OCI-LY7 (cell line): Measurements from ENCODE around the gene DAB2IP. TPM values are rescaled to one million over a fixed set of nuclear protein-coding genes. Genes with fewer than 3 reads are reported as not detected.
"Not testable (repeated sequence)": the region's sequence is repeated elsewhere in the genome, so short reads cannot be mapped to it uniquely, and the experiment has no call there.

ENCODE experiments used
- BruUV-seq: library from RNA; stranded (reverse); fragments of 400-500 nt; replicated peaks from 2 replicates; lab custom pipeline; 2021; lab: Mats Ljungman, UMichigan
- CTCF ChIA-PET: fragments of 300-600 bp; sonication (Branson Sonifier 250); formaldehyde crosslinking; loops from one replicate; lab custom pipeline; 2022; ENCODE audit warnings: antibody characterized with exemption; ENCODE audit not compliant: unreplicated experiment; lab: Charles Lee
- POLR2A ChIA-PET: fragments of 300-600 bp; sonication (Branson Sonifier 250); formaldehyde crosslinking; loops from one replicate; lab custom pipeline; 2022; ENCODE audit warnings: antibody characterized with exemption; lab: Charles Lee
- DNase-seq: peaks from one replicate; pipeline ENCODE4 v3.0.0-alpha.2; 2015; ENCODE audit warnings: low spot score
- H2AFZ ChIP-seq: fragments of 200-600 bp; sonication (generic), shearing (Covaris generic); 2 replicates; pipeline ENCODE4 v1.6.1; 2014; ENCODE audit warnings: mild to moderate bottlenecking, antibody characterized with exemption, low read length, moderate library complexity
- H3K27ac ChIP-seq: fragments of 200-600 bp; sonication (generic); 2 replicates; pipeline ENCODE4 v1.5.1; 2014; ENCODE audit warnings: mixed run types, low read depth, mild to moderate bottlenecking, moderate library complexity, low read length, inconsistent platforms; ENCODE audit not compliant: poor library complexity, severe bottlenecking
- H3K36me3 ChIP-seq: fragments of 200-600 bp; sonication (generic); 2 replicates; pipeline ENCODE4 v1.6.1; 2014; ENCODE audit warnings: mild to moderate bottlenecking, antibody characterized with exemption, low read length, moderate library complexity, mixed read lengths; ENCODE audit not compliant: insufficient read depth
- H3K4me1 ChIP-seq: fragments of 200-600 bp; sonication (generic); 2 replicates; pipeline ENCODE4 v1.5.1; 2014; ENCODE audit warnings: mild to moderate bottlenecking, low read length; ENCODE audit not compliant: insufficient read depth, poor library complexity, severe bottlenecking
- H3K4me2 ChIP-seq: fragments of 200-600 bp; sonication (generic); 2 replicates; pipeline ENCODE4 v1.6.1; 2014; ENCODE audit warnings: mild to moderate bottlenecking, low read length
- H3K4me3 ChIP-seq: fragments of 200-600 bp; sonication (generic); 2 replicates; pipeline ENCODE4 v1.5.1; 2014; ENCODE audit warnings: mild to moderate bottlenecking, low read depth, low read length; ENCODE audit not compliant: poor library complexity, severe bottlenecking
- H3K79me2 ChIP-seq: fragments of 200-600 bp; sonication (generic); 2 replicates; pipeline ENCODE4 v1.6.1; 2016; ENCODE audit warnings: low read depth, mild to moderate bottlenecking, low read length, moderate library complexity, mixed read lengths; ENCODE audit not compliant: insufficient read depth
- H3K9me2 ChIP-seq: fragments of 200-600 bp; sonication (generic); 2 replicates; pipeline ENCODE4 v1.6.1; 2016; ENCODE audit warnings: mild to moderate bottlenecking, low read length, mixed read lengths; ENCODE audit not compliant: insufficient read depth
- H3K9me3 ChIP-seq: fragments of 200-600 bp; sonication (generic); 2 replicates; pipeline ENCODE4 v1.6.1; 2014; ENCODE audit warnings: mild to moderate bottlenecking, mixed run types, low read length, mixed read lengths
- H4K20me1 ChIP-seq: fragments of 200-600 bp; sonication (generic); 2 replicates; pipeline ENCODE4 v1.6.1; 2014; ENCODE audit warnings: mild to moderate bottlenecking, antibody characterized with exemption, low read length, moderate library complexity, mixed read lengths; ENCODE audit not compliant: insufficient read depth
- EZH2phosphoT487 ChIP-seq: fragments of 200-600 bp; sonication (generic); IDR thresholded peaks from 2 replicates; pipeline ENCODE4 v1.6.1; 2018; ENCODE audit warnings: low read depth, borderline replicate concordance, mild to moderate bottlenecking, mixed run types, antibody characterized with exemption, low read length, moderate library complexity, mixed read lengths
- intact Hi-C: fragments of 100-400 bp; cut with micrococcal nuclease; formaldehyde crosslinking; loops from one replicate; pipeline ENCODE4 v1.10.0; 2022; ENCODE audit not compliant: unreplicated experiment
- total RNA-seq, 2 experiments: library from RNA; depleted of rRNA in 1 of 2; stranded (reverse); fragments of >200 nt in 1 of 2; shearing (Covaris generic) in 1 of 2; gene quantifications; 2 replicates each; pipeline ENCODE4 v1.2.3, GENCODE V29; 2014 to 2022
- TF ChIP-seq, protein P1 (sequence below): fragments of 200-600 bp; sonication (generic); conservative IDR thresholded peaks from 2 replicates; pipeline ENCODE4 v1.5.1; 2014; ENCODE audit warnings: mild to moderate bottlenecking, antibody characterized with exemption, low read length, moderate library complexity, mixed read lengths

Gene DAB2IP
- total RNA-seq, 2 experiments from 2014 or later, result 3.9 to 11.1 TPM

DNA sequence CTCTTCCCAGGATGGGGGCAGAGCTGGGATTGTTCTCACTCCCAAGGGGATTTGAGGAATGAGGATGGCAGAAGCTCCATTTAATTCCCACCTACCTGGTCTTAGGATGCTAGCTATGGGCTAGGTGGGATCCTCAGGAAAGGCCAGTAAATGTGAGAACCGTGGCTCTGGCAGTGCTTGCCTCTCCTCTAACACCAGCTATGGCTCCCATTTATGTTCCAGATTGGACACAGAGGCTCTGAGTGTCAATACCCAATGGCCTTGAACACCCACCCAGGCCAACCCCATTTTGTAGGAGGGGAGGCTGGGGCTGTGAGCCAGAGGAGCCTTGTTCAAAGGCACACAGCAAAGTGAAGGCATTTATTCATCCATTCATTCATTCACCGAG, 10.2 kb upstream of the DAB2IP start:
- TF ChIP-seq, protein P1, sequence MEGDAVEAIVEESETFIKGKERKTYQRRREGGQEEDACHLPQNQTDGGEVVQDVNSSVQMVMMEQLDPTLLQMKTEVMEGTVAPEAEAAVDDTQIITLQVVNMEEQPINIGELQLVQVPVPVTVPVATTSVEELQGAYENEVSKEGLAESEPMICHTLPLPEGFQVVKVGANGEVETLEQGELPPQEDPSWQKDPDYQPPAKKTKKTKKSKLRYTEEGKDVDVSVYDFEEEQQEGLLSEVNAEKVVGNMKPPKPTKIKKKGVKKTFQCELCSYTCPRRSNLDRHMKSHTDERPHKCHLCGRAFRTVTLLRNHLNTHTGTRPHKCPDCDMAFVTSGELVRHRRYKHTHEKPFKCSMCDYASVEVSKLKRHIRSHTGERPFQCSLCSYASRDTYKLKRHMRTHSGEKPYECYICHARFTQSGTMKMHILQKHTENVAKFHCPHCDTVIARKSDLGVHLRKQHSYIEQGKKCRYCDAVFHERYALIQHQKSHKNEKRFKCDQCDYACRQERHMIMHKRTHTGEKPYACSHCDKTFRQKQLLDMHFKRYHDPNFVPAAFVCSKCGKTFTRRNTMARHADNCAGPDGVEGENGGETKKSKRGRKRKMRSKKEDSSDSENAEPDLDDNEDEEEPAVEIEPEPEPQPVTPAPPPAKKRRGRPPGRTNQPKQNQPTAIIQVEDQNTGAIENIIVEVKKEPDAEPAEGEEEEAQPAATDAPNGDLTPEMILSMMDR, result no peak
- TF ChIP-seq EZH2phosphoT487, result no peak
- H3K79me2 ChIP-seq, result no peaks in the 10 kb centered on the region
- BruUV-seq, result no TSS peak
- intact Hi-C loops, result loop anchor here (5.0 kb wide), 1 partner anchor 41 kb away; no protein-coding TSS in a partner anchor
- no peaks in the 10 kb centered on the region for H4K20me1 ChIP-seq
- no peak overlapping the region for H3K4me2 ChIP-seq
- no peaks in the 10 kb centered on the region for H3K9me2 ChIP-seq
- POLR2A ChIA-PET, result no interaction called here
- no peaks in the 10 kb centered on the region for H3K9me3 ChIP-seq
- no peaks in the 10 kb centered on the region for H3K36me3 ChIP-seq
- no peak overlapping the region for H2AFZ ChIP-seq
- H3K4me3 ChIP-seq, result no peak overlapping the region
- no peak overlapping the region for H3K27ac ChIP-seq
- H3K4me1 ChIP-seq, result peaks cover 11% of the 10 kb centered on the region
- no peak for DNase-seq
- CTCF ChIA-PET, result no interaction called here

DNA sequence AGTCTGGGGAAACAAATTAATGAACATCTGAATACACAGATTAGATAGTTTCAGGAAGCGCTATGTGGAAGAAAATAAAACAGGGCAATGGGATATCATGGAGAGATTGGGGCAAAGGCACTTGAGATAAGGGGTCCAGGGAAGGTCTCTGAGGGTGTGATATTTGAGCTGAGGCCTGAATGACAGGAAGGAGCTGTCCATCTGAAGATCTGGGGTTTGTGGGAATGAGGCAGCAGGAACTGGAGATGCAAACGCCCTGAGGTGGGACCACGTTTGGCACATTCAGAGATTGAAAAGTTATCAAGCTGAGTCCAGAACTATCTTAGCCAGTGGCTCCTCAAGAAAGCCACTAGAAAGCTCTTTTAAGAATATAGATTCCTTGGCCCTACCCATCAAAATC, 8.7 kb upstream of the DAB2IP start:
- H3K9me2 ChIP-seq, result no peaks in the 10 kb centered on the region
- H4K20me1 ChIP-seq, result no peaks in the 10 kb centered on the region
- H3K36me3 ChIP-seq, result no peaks in the 10 kb centered on the region
- no peaks in the 10 kb centered on the region for H3K9me3 ChIP-seq
- ChIA-PET POLR2A (interaction anchor here (0.6 kb wide), 1 partner anchor 238 kb away, joined by 3 read pairs; no protein-coding TSS in a partner anchor), CTCF (no interaction called here)
- H2AFZ ChIP-seq, result no peak overlapping the region
- H3K4me3 ChIP-seq, result no peak overlapping the region
- no peak overlapping the region for H3K4me2 ChIP-seq
- BruUV-seq, result no TSS peak
- no peak for DNase-seq
- intact Hi-C loops, result loop anchor here (5.0 kb wide), 1 partner anchor 40 kb away; no protein-coding TSS in a partner anchor
- no peaks in the 10 kb centered on the region for H3K79me2 ChIP-seq
- TF ChIP-seq EZH2phosphoT487, result no peak
- TF ChIP-seq, protein P1, result no peak
- no peak overlapping the region for H3K27ac ChIP-seq
- H3K4me1 ChIP-seq, result peaks cover 11% of the 10 kb centered on the region

DNA sequence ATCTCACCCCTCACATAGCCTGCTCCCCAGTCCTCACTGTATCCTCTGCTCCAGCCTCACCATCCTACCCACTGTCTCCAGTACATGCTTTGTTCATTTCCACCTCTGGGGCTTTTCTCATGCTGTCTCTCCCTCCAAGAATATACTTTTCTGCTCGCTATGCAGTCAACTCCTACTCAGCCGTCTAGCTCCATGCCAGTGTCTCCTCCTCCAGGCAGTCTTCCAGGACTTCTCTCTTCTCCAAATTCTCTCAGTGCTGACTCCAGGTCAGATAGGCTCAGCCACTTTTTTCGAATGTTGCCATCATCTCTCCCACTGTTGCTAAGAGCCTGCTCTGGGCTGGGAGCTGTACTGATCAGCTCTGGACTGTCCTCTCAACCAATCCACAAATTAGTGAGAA, 8.0 kb upstream of the DAB2IP start:
- Histone ChIP-seq H3K4me1 (peaks cover 11% of the 10 kb centered on the region), H3K9me2 (no peaks in the 10 kb centered on the region), H3K4me3 (no peak overlapping the region), H3K36me3 (no peaks in the 10 kb centered on the region), H4K20me1 (no peaks in the 10 kb centered on the region), H3K4me2 (no peak overlapping the region), H3K9me3 (no peaks in the 10 kb centered on the region), H2AFZ (no peak overlapping the region), H3K79me2 (no peaks in the 10 kb centered on the region), H3K27ac (no peak overlapping the region)
- POLR2A ChIA-PET, result no interaction called here
- TF ChIP-seq, protein P1, result no peak
- TF ChIP-seq EZH2phosphoT487, result no peak
- no peak for DNase-seq
- CTCF ChIA-PET, result no interaction called here
- no TSS peak for BruUV-seq
- intact Hi-C loops, result loop anchor here (5.0 kb wide), 1 partner anchor 39 kb away; no protein-coding TSS in a partner anchor

DNA sequence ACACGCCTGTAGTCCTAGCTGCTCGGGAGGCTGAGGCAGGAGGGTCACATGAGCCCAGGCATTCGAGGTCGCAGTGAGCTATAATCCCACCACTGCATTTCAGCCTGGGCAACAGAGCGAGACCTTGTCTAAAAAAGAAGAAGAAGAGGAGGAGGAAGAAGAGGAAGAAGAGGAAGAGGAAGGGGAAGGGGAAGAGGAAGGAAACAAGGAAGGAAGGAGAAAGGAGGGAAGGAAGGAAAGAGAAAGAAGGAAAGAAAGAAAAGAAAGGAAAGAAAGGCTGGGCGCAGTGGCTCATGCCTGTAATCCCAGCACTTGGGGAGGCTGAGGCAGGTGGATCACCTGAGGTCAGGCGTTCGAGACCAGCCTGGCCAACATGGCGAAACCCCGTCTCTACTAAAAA, 7.4 kb upstream of the DAB2IP start:
- H3K9me2 ChIP-seq, CTCF ChIA-PET, DNase-seq, H3K9me3 ChIP-seq, H2AFZ ChIP-seq, H3K4me2 ChIP-seq, POLR2A ChIA-PET, H3K79me2 ChIP-seq, H3K27ac ChIP-seq, H3K36me3 ChIP-seq, H3K4me3 ChIP-seq, BruUV-seq, H4K20me1 ChIP-seq: not testable (repeated sequence)
- peaks cover 11% of the 10 kb centered on the region for H3K4me1 ChIP-seq
- intact Hi-C loops, result loop anchor here (5.0 kb wide), 1 partner anchor 38 kb away; no protein-coding TSS in a partner anchor
